H1 (cell line): ENCODE results near the gene AHRR.

Source experiments
- ATF3 ChIP-seq: IDR thresholded peaks from 2 replicates; pipeline ENCODE4 v1.6.1; 2011; ENCODE audit warnings: low read depth, mild to moderate bottlenecking, low read length; ENCODE audit not compliant: insufficient read depth
- CEBPB ChIP-seq: IDR thresholded peaks from 2 replicates; pipeline ENCODE4 v1.6.1; 2012; ENCODE audit warnings: low read depth, low read length
- EP300 ChIP-seq, 2 experiments: IDR thresholded peaks; 1 replicate in 1 of 2; 2 replicates in 1 of 2; pipeline ENCODE4 v1.6.1; 2011 to 2012; ENCODE audit warnings: low read depth in 2 of 2, low read length in 2 of 2, mild to moderate bottlenecking in 2 of 2, borderline replicate concordance in 1 of 2, inconsistent platforms in 1 of 2, moderate library complexity in 1 of 2
- EZH2 ChIP-seq: fragments of 200-600 bp; sonication (generic); IDR thresholded peaks from 2 replicates; pipeline ENCODE4 v1.7.1; 2012; ENCODE audit warnings: low read depth, mild to moderate bottlenecking, moderate library complexity, low read length, inconsistent platforms; ENCODE audit not compliant: severe bottlenecking
- JUND ChIP-seq: IDR thresholded peaks from 2 replicates; pipeline ENCODE4 v1.6.1; 2011; ENCODE audit warnings: mild to moderate bottlenecking, improper control_type of control experiment, low read length
- MAX ChIP-seq: IDR thresholded peaks from 2 replicates; pipeline ENCODE4 v1.6.1; 2012; ENCODE audit warnings: inconsistent platforms
- PHF8 ChIP-seq: fragments of 200-600 bp; sonication (generic); conservative IDR thresholded peaks from 2 replicates; pipeline ENCODE4 v1.7.1; 2012; ENCODE audit warnings: low read depth, mild to moderate bottlenecking, inconsistent platforms, low read length, moderate library complexity
- RBBP5 ChIP-seq: IDR thresholded peaks from 2 replicates; pipeline ENCODE4 v1.7.1; 2012; ENCODE audit warnings: low read depth, mild to moderate bottlenecking, inconsistent platforms, low read length, moderate library complexity, borderline replicate concordance
- TF ChIP-seq, protein P1 (sequence below), 3 experiments: IDR thresholded peaks; 1 replicate in 2 of 3; 2 replicates in 1 of 3; pipeline versions ENCODE4 v1.5.1 to v1.6.1; 2011; ENCODE audit warnings: low read length in 3 of 3, mild to moderate bottlenecking in 3 of 3, inconsistent platforms in 2 of 3, low read depth in 1 of 3, moderate library complexity in 1 of 3; ENCODE audit not compliant: insufficient read depth in 1 of 3; ENCODE audit errors: control extremely low read depth in 1 of 3

DNA sequence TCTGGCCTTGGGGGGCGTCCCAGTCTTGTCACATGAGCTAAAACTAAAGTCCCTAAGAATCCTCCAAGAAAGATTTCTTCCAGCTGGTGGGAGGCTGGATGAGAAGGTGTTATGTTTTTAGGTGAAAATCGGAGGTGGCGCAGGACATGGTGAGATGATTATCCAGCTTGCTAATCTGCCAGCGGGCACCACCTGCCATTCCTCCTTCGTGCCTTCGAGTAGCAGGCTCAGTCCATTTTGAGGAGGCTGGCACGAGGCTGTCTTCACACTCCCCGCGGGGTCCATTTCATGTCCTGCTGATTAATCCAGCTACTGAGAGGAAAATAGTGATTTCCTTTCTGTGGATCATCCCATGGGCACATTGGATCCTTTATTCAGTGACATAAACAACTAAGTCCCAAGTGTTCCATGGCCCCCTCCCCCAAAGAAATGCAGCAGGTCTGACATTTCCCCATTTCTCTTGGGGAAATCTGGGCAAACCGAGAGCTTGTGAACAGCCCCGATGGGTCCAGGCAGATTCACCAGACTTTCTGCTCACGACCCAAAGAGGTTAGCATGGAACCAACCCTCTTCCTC lies 83.2 kb downstream of the AHRR start:
- TF ChIP-seq CEBPB (no peak), EP300 (IDR thresholded peaks at IDR 0.05; ENCODE audit: borderline replicate concordance in 1 of 2, low read depth in 2 of 2, low read length in 2 of 2) (no peak), ATF3 (no peak), EZH2 (no peak), MAX (no peak), PHF8 (no peak), JUND (no peak), RBBP5 (no peak)
- TF ChIP-seq, protein P1, sequence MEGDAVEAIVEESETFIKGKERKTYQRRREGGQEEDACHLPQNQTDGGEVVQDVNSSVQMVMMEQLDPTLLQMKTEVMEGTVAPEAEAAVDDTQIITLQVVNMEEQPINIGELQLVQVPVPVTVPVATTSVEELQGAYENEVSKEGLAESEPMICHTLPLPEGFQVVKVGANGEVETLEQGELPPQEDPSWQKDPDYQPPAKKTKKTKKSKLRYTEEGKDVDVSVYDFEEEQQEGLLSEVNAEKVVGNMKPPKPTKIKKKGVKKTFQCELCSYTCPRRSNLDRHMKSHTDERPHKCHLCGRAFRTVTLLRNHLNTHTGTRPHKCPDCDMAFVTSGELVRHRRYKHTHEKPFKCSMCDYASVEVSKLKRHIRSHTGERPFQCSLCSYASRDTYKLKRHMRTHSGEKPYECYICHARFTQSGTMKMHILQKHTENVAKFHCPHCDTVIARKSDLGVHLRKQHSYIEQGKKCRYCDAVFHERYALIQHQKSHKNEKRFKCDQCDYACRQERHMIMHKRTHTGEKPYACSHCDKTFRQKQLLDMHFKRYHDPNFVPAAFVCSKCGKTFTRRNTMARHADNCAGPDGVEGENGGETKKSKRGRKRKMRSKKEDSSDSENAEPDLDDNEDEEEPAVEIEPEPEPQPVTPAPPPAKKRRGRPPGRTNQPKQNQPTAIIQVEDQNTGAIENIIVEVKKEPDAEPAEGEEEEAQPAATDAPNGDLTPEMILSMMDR (IDR thresholded peaks at IDR 0.05; ENCODE audit: control extremely low read depth in 1 of 3, insufficient read depth in 1 of 3, low read depth in 1 of 3, low read length in 3 of 3), result no peak
